SK-N-SH (cell line): ENCODE measurements around the gene PCSK2. TPM values are rescaled to one million over a fixed set of nuclear protein-coding genes. Genes with fewer than 3 reads are reported as not detected.

ENCODE experiments used
- CTCF ChIA-PET: fragments of 300-600, 350-600 bp; formaldehyde crosslinking; extraction: SDS; loops from one replicate; lab custom pipeline; 2021; lab: Yijun Ruan, JAX
- POLR2A ChIA-PET: fragments of 350-600 bp; sonication (Branson Sonifier 250); formaldehyde crosslinking; extraction: SDS; loops from one replicate; lab custom pipeline; 2020; ENCODE audit warnings: antibody characterized with exemption, inconsistent platforms; lab: Yijun Ruan, JAX
- DNase-seq: peaks from one replicate; pipeline ENCODE4 v3.0.0; 2012
- H2AFZ ChIP-seq: fragments of 200-600 bp; sonication (generic); 2 replicates; pipeline ENCODE4 v1.8.1; 2016; ENCODE audit warnings: antibody characterized with exemption, mild to moderate bottlenecking, low read depth
- H3F3A ChIP-seq: fragments of 200-600 bp; sonication (generic); replicated peaks from 2 replicates; pipeline ENCODE3; 2016; ENCODE audit warnings: antibody characterized with exemption, mild to moderate bottlenecking; ENCODE audit not compliant: insufficient read depth
- H3K27ac ChIP-seq, 2 experiments: fragments of 200-500 bp in 1 of 2; fragments of 200-600 bp in 1 of 2; sonication (Bioruptor generic) in 1 of 2; sonication (generic), shearing (Covaris generic) in 1 of 2; 2 replicates each; pipeline versions ENCODE4 v1.5.1 to v1.6.1; 2014 to 2016; ENCODE audit warnings: low read depth in 2 of 2, inconsistent platforms in 1 of 2, low read length in 1 of 2, mild to moderate bottlenecking in 1 of 2, mixed read lengths in 1 of 2
- H3K27me3 ChIP-seq: fragments of 200-600 bp; sonication (generic), shearing (Covaris generic); 2 replicates; pipeline ENCODE4 v1.6.1; 2016; ENCODE audit warnings: mixed run types; ENCODE audit not compliant: insufficient read depth
- H3K36me3 ChIP-seq, 2 experiments: fragments of 200-500 bp in 1 of 2; fragments of 200-600 bp in 1 of 2; sonication (Bioruptor generic) in 1 of 2; sonication (generic) in 1 of 2; replicated peaks in 1 of 2; 2 replicates each; pipeline versions ENCODE3 to v1.5.1; 2014 to 2016; ENCODE audit warnings: low read length in 1 of 2, mild to moderate bottlenecking in 1 of 2; ENCODE audit not compliant: insufficient read depth in 2 of 2, control insufficient read depth in 1 of 2
- H3K4me1 ChIP-seq, 2 experiments: fragments of 200-500 bp in 1 of 2; fragments of 200-600 bp in 1 of 2; sonication (Bioruptor generic) in 1 of 2; sonication (generic), shearing (Covaris generic) in 1 of 2; 2 replicates each; pipeline versions ENCODE4 v1.5.1 to v1.6.1; 2014 to 2016; ENCODE audit warnings: low read depth in 1 of 2, low read length in 1 of 2, mixed run types in 1 of 2; ENCODE audit not compliant: insufficient read depth in 2 of 2, control insufficient read depth in 1 of 2
- H3K4me2 ChIP-seq: fragments of 200-600 bp; sonication (generic), shearing (Covaris generic); 2 replicates; pipeline ENCODE4 v1.6.1; 2017; ENCODE audit warnings: mixed run types
- H3K4me3 ChIP-seq, 2 experiments: fragments of 200-500 bp in 1 of 2; fragments of 200-600 bp in 1 of 2; sonication (Bioruptor generic) in 1 of 2; sonication (generic), shearing (Covaris generic) in 1 of 2; 2 replicates each; pipeline versions ENCODE4 v1.5.1 to v1.8.1; 2014 to 2016; ENCODE audit warnings: low read depth in 2 of 2, inconsistent platforms in 1 of 2, low read length in 1 of 2, mild to moderate bottlenecking in 1 of 2, mixed read lengths in 1 of 2, moderate library complexity in 1 of 2
- H3K79me2 ChIP-seq: fragments of 200-600 bp; sonication (generic); 2 replicates; pipeline ENCODE4 v1.8.1; 2017; ENCODE audit warnings: mild to moderate bottlenecking; ENCODE audit not compliant: insufficient read depth
- H3K9ac ChIP-seq: fragments of 200-600 bp; sonication (generic); 2 replicates; pipeline ENCODE4 v1.6.1; 2017; ENCODE audit warnings: mixed run types
- H3K9me2 ChIP-seq: fragments of 200-600 bp; sonication (generic); 2 replicates; pipeline ENCODE4 v1.6.1; 2017; ENCODE audit warnings: mixed run types
- H3K9me3 ChIP-seq: fragments of 200-600 bp; sonication (generic); 2 replicates; pipeline ENCODE4 v1.6.1; 2017; ENCODE audit warnings: mixed run types, mild to moderate bottlenecking, moderate library complexity
- H4K20me1 ChIP-seq: fragments of 200-600 bp; sonication (generic); 2 replicates; pipeline ENCODE4 v1.6.1; 2017; ENCODE audit warnings: mild to moderate bottlenecking, mixed run types; ENCODE audit not compliant: insufficient read depth
- ELF1 ChIP-seq: IDR thresholded peaks from 2 replicates; pipeline ENCODE4 v1.4.0; 2012
- EP300 ChIP-seq, 2 experiments: IDR thresholded peaks; 2 replicates each; pipeline versions ENCODE4 v1.4.0 to v1.6.1; 2012; ENCODE audit warnings: borderline replicate concordance in 1 of 2, low read depth in 1 of 2, low read length in 1 of 2
- FOSL2 ChIP-seq: IDR thresholded peaks from 2 replicates; pipeline ENCODE4 v1.4.0; 2012; ENCODE audit warnings: low read depth, mild to moderate bottlenecking, moderate library complexity, borderline replicate concordance
- GATA2 ChIP-seq: sonication (generic); formaldehyde crosslinking; IDR thresholded peaks from 2 replicates; pipeline ENCODE4 v1.5.0; 2020; ENCODE audit warnings: mild to moderate bottlenecking, missing genetic modification reagents
- JUND ChIP-seq: IDR thresholded peaks from 2 replicates; pipeline ENCODE4 v1.4.0; 2012
- NFIC ChIP-seq: IDR thresholded peaks from 2 replicates; pipeline ENCODE4 v1.4.0; 2012; ENCODE audit warnings: borderline replicate concordance
- RFX5 ChIP-seq: IDR thresholded peaks from 2 replicates; pipeline ENCODE4 v1.6.1; 2012; ENCODE audit warnings: mild to moderate bottlenecking, improper control_type of control experiment, low read length
- RXRA ChIP-seq: IDR thresholded peaks from 2 replicates; pipeline ENCODE4 v1.4.0; 2012; ENCODE audit warnings: low read depth, mild to moderate bottlenecking, borderline replicate concordance
- SMC3 ChIP-seq: IDR thresholded peaks from 2 replicates; pipeline ENCODE4 v1.6.1; 2012; ENCODE audit warnings: low read depth, low read length, improper control_type of control experiment
- TAF1 ChIP-seq: IDR thresholded peaks from 2 replicates; pipeline ENCODE4 v1.6.1; 2012; ENCODE audit warnings: low read depth, mild to moderate bottlenecking, low read length, moderate library complexity, borderline replicate concordance
- TEAD4 ChIP-seq: IDR thresholded peaks from 2 replicates; pipeline ENCODE4 v1.4.0; 2012; ENCODE audit warnings: mild to moderate bottlenecking, borderline replicate concordance; ENCODE audit not compliant: insufficient read depth
- WGBS: methylation state at CpG from one replicate; pipeline ENCODE4 v1.1.6; 2017; ENCODE audit warnings: low lambda C conversion rate; 5-methylcytosine and 5-hydroxymethylcytosine counted together
- polyA plus RNA-seq, 3 experiments: library from polyadenylated mRNA; depleted of rRNA; stranded (reverse); fragments of >200 nt; gene quantifications; 2 replicates each; pipeline ENCODE4 v1.2.3, GENCODE V29; 2012
- TF ChIP-seq, protein P1 (sequence below): IDR thresholded peaks from 2 replicates; pipeline ENCODE4 v1.4.0; 2012; ENCODE audit warnings: low read depth, borderline replicate concordance
- TF ChIP-seq, protein P2 (sequence below): IDR thresholded peaks from 2 replicates; pipeline ENCODE4 v1.6.1; 2012; ENCODE audit warnings: mild to moderate bottlenecking, low read depth, low read length, moderate library complexity

Gene PCSK2
- polyA plus RNA-seq, 1 of the 3 experiments (the other 2 are of a cell fraction) = not detected

DNA sequence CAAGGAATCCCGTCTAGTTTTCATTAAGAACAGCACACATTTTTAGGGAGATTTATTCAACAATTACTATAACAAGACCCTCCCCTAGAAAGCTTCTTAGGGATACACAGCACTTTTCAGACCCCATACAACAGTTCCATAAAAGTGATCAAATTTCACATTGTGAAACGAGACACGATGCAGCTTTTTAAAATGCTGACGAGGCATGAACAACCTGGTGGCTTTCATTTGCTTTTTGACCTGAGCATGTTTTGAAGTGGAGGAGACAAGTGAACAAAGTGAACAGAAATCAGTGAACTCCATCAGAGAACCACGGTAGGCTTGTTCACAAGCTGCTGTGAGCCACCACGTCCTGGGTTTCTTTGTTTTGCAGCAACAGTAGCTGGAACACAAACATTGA is 112.2 kb downstream of the PCSK2 start:
- H3K9me3 ChIP-seq = no peaks in the 10 kb centered on the region
- H3K27me3 ChIP-seq = no peaks in the 10 kb centered on the region
- no peaks in the 10 kb centered on the region for H3K79me2 ChIP-seq
- H3F3A ChIP-seq = no peaks in the 10 kb centered on the region
- POLR2A ChIA-PET = no interaction called here
- H3K9me2 ChIP-seq = no peaks in the 10 kb centered on the region
- H2AFZ ChIP-seq = no peak overlapping the region
- CTCF ChIA-PET = no interaction called here
- WGBS = 11% methylated on average over 6 of the region's 6 CpGs
- H3K9ac ChIP-seq = no peak overlapping the region
- no peaks in the 10 kb centered on the region for H4K20me1 ChIP-seq
- no peaks in the 10 kb centered on the region; a peak in 1 of 4 replicates for H3K4me1 ChIP-seq
- no peak overlapping the region for H3K4me2 ChIP-seq
- no peaks in the 10 kb centered on the region for H3K36me3 ChIP-seq
- TF ChIP-seq RXRA (no peak), EP300 (IDR thresholded peaks at IDR 0.05; ENCODE audit: borderline replicate concordance in 1 of 2, low read depth in 1 of 2, low read length in 1 of 2) (no peak), GATA2 (CRISPR knock-in tag) (no peak), FOSL2 (no peak), JUND (no peak), TEAD4 (no peak), ELF1 (no peak), TAF1 (no peak)
- TF ChIP-seq, protein P1, sequence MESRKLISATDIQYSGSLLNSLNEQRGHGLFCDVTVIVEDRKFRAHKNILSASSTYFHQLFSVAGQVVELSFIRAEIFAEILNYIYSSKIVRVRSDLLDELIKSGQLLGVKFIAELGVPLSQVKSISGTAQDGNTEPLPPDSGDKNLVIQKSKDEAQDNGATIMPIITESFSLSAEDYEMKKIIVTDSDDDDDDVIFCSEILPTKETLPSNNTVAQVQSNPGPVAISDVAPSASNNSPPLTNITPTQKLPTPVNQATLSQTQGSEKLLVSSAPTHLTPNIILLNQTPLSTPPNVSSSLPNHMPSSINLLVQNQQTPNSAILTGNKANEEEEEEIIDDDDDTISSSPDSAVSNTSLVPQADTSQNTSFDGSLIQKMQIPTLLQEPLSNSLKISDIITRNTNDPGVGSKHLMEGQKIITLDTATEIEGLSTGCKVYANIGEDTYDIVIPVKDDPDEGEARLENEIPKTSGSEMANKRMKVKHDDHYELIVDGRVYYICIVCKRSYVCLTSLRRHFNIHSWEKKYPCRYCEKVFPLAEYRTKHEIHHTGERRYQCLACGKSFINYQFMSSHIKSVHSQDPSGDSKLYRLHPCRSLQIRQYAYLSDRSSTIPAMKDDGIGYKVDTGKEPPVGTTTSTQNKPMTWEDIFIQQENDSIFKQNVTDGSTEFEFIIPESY = no peak
- TF ChIP-seq, protein P2, sequence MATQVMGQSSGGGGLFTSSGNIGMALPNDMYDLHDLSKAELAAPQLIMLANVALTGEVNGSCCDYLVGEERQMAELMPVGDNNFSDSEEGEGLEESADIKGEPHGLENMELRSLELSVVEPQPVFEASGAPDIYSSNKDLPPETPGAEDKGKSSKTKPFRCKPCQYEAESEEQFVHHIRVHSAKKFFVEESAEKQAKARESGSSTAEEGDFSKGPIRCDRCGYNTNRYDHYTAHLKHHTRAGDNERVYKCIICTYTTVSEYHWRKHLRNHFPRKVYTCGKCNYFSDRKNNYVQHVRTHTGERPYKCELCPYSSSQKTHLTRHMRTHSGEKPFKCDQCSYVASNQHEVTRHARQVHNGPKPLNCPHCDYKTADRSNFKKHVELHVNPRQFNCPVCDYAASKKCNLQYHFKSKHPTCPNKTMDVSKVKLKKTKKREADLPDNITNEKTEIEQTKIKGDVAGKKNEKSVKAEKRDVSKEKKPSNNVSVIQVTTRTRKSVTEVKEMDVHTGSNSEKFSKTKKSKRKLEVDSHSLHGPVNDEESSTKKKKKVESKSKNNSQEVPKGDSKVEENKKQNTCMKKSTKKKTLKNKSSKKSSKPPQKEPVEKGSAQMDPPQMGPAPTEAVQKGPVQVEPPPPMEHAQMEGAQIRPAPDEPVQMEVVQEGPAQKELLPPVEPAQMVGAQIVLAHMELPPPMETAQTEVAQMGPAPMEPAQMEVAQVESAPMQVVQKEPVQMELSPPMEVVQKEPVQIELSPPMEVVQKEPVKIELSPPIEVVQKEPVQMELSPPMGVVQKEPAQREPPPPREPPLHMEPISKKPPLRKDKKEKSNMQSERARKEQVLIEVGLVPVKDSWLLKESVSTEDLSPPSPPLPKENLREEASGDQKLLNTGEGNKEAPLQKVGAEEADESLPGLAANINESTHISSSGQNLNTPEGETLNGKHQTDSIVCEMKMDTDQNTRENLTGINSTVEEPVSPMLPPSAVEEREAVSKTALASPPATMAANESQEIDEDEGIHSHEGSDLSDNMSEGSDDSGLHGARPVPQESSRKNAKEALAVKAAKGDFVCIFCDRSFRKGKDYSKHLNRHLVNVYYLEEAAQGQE = no peak
- TF ChIP-seq, all 33 proteins: peak for 0
- no peak for DNase-seq
- Histone ChIP-seq H3K27ac (no peak overlapping the region), H3K4me3 (no peak overlapping the region)

DNA sequence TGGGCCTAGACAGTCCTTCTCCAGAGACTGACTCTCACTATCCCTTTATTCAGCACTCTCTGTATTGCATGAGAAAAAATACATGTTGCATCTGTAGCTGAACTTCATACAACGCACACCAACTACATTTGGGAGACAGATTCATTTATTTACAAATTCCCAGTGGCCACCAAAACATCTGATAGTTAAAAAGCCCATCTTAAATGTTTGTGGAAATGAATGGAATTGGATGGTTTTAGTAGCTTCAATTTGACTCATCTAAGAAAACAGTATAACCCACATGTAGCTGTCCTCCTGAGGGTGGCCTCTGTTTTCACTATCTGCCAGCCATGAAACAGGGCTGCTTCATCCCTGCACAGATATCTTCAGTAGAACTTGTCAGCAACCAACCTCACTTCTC is 116.3 kb downstream of the PCSK2 start:
- H3K4me3 ChIP-seq = no peak overlapping the region
- H3K9me3 ChIP-seq = no peaks in the 10 kb centered on the region
- no peaks in the 10 kb centered on the region for H3K9me2 ChIP-seq
- no peaks in the 10 kb centered on the region for H3F3A ChIP-seq
- no peak overlapping the region for H2AFZ ChIP-seq
- no peak overlapping the region for H3K9ac ChIP-seq
- H3K27ac ChIP-seq = no peak overlapping the region
- no peaks in the 10 kb centered on the region for H3K79me2 ChIP-seq
- no peaks in the 10 kb centered on the region for H4K20me1 ChIP-seq
- CTCF ChIA-PET = no interaction called here
- H3K36me3 ChIP-seq = no peaks in the 10 kb centered on the region
- H3K4me2 ChIP-seq = no peak overlapping the region
- TF ChIP-seq SMC3 (no peak), RFX5 (no peak), NFIC (no peak)
- POLR2A ChIA-PET = no interaction called here
- 13% methylated on average over 1 of the region's 1 CpG for WGBS
- DNase-seq = no peak
- no peaks in the 10 kb centered on the region for H3K27me3 ChIP-seq
- no peaks in the 10 kb centered on the region; a peak in 1 of 4 replicates for H3K4me1 ChIP-seq
